Testis (tissue), 3 donors: ENCODE data around the gene DENND1C. TPM values are rescaled to one million over a fixed set of nuclear protein-coding genes. Genes with fewer than 3 reads are reported as not detected.
A peak's percentile ranks its signal among the peaks of the same experiment; 100 is the strongest.

Experiments
- DNase-seq: peaks from one replicate; pipeline ENCODE4 v3.0.0-alpha.2; 2019
- H3K27ac ChIP-seq, 2 donors: fragments of 200-600 bp; sonication (generic); one replicate each; pipeline ENCODE4 v1.5.1; 2019
- H3K27me3 ChIP-seq: fragments of 200-600 bp; sonication (generic); one replicate; pipeline ENCODE4 v1.5.1; 2019
- H3K36me3 ChIP-seq: fragments of 200-600 bp; sonication (generic); one replicate; pipeline ENCODE4 v1.5.1; 2017; ENCODE audit warnings: low read depth; ENCODE audit errors: missing control alignments
- H3K4me1 ChIP-seq: fragments of 200-600 bp; sonication (generic); one replicate; pipeline ENCODE4 v1.5.1; 2019
- H3K4me3 ChIP-seq, 2 donors: fragments of 200-600 bp; sonication (generic); one replicate each; pipeline ENCODE4 v1.5.1; 2017 to 2019
- H3K9me3 ChIP-seq: fragments of 200-600 bp; sonication (generic); one replicate; pipeline ENCODE4 v1.5.1; 2017
- CTCF ChIP-seq, 3 experiments: fragments of 450-650 bp in 2 of 3; fragments of 200-600 bp in 1 of 3; sonication (generic) in 1 of 3; IDR thresholded peaks; one replicate each; pipeline ENCODE4 v1.5.1; 2016 to 2019; ENCODE audit warnings: antibody characterized with exemption in 3 of 3, mild to moderate bottlenecking in 2 of 3, moderate library complexity in 1 of 3
- POLR2A ChIP-seq: fragments of 450-650 bp; IDR thresholded peaks from one replicate; pipeline ENCODE4 v1.6.1; 2017; ENCODE audit warnings: antibody characterized with exemption, mild to moderate bottlenecking, moderate library complexity
- WGBS, 2 donors: methylation state at CpG; one replicate each; pipeline ENCODE4 v1.1.5; 2018; 5-methylcytosine and 5-hydroxymethylcytosine counted together
- intact Hi-C: fragments of 100-400 bp; cut with DNase I; formaldehyde crosslinking; loops from one replicate; pipeline ENCODE4 v1.15.1; 2023; ENCODE audit warnings: low total_unique reads
- polyA plus RNA-seq: library from polyadenylated mRNA; stranded (reverse); fragments of 350-450 nt; fragmentation: Illumina TruSeq; extraction: RNeasy Lipid Tissue Mini Kit (QIAGEN cat#74804); gene quantifications from one replicate; pipeline ENCODE4 v1.2.3, GENCODE V29; 2014; ENCODE audit warnings: low read depth, low replicate concordance; ENCODE audit not compliant: insufficient read depth
- total RNA-seq, 2 donors: library from RNA; depleted of rRNA; stranded (reverse); fragments of >200 nt; gene quantifications; one replicate each; pipeline ENCODE4 v1.2.3, GENCODE V29; 2016

Gene DENND1C
- total and polyA plus RNA-seq, 3 donors from 2014 or later, result 1.9 to 3.2 (median 2.9) TPM

GRCh38 chr19:6519289-6519688 lies 37.7 kb upstream of the DENND1C start:
- H3K27me3 ChIP-seq, result no peaks in the 10 kb centered on the region
- intact Hi-C loops, result loop anchor here (5.0 kb wide), 1 partner anchor 113 kb away; no protein-coding TSS in a partner anchor
- no peaks in the 10 kb centered on the region for H3K9me3 ChIP-seq
- no peak overlapping the region for H3K27ac ChIP-seq
- 61 to 67% methylated on average over 2 of the region's 2 CpGs for WGBS, 2 donors
- no peaks in the 10 kb centered on the region for H3K4me1 ChIP-seq
- no peak overlapping the region for H3K4me3 ChIP-seq
- TF ChIP-seq POLR2A (no peak), CTCF (IDR thresholded peaks at IDR 0.05) (no peak)
- DNase-seq, result no peak
- H3K36me3 ChIP-seq, result no peaks in the 10 kb centered on the region

DNA sequence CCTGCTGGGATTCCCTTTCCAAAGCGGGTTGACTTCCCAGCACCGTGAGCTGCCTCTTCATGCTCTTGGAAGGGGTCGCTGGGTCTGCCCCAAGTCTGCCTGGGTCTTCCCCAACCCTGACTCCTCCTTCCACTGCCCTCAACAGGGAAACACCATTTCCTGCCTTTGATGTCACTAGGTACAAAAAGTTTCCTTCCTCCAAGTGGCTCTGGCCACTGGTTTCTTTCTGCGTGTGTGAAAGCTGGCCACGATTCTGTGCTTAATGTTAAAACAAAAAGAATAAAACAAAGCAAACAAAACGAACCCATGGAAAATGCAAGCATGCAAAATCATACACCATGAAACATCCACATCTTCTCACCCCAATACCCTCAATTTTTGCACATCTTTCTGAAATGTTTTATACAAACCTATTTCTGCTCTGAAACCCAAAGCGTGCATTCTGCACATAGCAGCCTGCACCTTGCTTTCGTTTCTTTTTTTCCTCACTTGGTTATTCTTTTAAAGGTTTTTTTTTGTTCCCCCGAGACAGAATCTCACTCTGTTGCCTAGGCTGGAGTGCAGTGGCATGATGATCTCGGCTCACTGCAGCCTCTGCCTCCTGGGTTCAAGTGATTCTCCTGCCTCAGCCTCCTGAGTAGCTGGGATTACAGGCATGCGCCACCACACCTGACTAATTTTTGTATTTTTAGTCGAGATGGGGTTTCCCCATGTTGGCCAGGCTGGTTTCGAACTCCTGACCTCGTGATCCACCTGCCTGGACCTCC lies 36.7 kb upstream of the DENND1C start:
- 62 to 63% methylated on average over 14 of the region's 14 CpGs for WGBS, 2 donors
- intact Hi-C loops, result loop anchor here (5.0 kb wide), 1 partner anchor 114 kb away; no protein-coding TSS in a partner anchor

DNA sequence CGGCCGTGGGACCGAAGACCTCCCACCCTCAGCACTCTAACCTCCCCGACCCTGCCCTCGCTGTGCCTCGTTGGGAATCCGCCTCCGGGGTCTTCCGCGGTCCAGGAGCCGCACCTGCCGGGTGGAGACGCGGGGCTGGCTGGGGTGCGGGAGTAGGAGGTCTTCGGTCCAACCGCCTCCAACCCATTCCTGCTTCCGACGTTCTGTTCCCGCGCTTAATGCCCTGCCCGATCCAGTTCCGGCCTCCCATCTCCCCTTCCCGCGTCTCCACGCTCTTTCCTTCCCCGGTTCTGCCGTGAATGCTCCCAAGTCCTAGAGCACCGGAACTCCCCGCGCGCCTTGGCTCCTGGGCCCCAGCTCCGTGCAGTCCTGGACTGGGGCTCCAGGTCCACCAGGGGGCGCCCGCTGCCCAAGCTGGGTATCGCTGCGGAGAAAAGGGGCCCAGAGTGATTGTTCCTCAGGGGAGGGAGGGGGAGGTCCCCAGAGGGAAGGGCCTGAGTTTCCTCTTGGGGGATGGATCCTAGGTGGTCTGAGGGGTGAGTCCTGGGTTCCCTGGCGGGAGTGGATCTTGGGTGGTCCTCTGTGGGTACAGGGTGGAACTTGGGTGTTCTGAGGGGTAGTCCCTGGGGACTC lies 35.2 kb upstream of the DENND1C start:
- no peaks in the 10 kb centered on the region for H3K4me1 ChIP-seq
- no peak for TF ChIP-seq POLR2A
- TF ChIP-seq CTCF (IDR thresholded peaks at IDR 0.05), result peak; percentile 78 to 89 (median 88)
- no peaks in the 10 kb centered on the region for H3K36me3 ChIP-seq
- intact Hi-C loops, result loop anchor here (5.0 kb wide), 1 partner anchor 116 kb away; no protein-coding TSS in a partner anchor
- H3K27me3 ChIP-seq, result no peaks in the 10 kb centered on the region
- peak overlapping the region; percentile 53 to 60 for H3K4me3 ChIP-seq
- no peaks in the 10 kb centered on the region for H3K9me3 ChIP-seq
- WGBS, 2 donors, result 0% methylated on average over 2 to 34 of the region's 38 CpGs
- peak overlapping the region in 1 of 2 donors; percentile 73 for H3K27ac ChIP-seq
- peak; percentile 91 for DNase-seq

More for the DNA sequence above, 36.7 kb upstream of the DENND1C start:
- H3K9me3 ChIP-seq, result no peaks in the 10 kb centered on the region
- H3K36me3 ChIP-seq, result no peaks in the 10 kb centered on the region
- no peak overlapping the region for H3K4me3 ChIP-seq
- no peak for DNase-seq
- H3K27ac ChIP-seq, result no peak overlapping the region
- H3K4me1 ChIP-seq, result no peaks in the 10 kb centered on the region
- no peak for TF ChIP-seq CTCF (IDR thresholded peaks at IDR 0.05)
- no peak for TF ChIP-seq POLR2A
- no peaks in the 10 kb centered on the region for H3K27me3 ChIP-seq

DNA sequence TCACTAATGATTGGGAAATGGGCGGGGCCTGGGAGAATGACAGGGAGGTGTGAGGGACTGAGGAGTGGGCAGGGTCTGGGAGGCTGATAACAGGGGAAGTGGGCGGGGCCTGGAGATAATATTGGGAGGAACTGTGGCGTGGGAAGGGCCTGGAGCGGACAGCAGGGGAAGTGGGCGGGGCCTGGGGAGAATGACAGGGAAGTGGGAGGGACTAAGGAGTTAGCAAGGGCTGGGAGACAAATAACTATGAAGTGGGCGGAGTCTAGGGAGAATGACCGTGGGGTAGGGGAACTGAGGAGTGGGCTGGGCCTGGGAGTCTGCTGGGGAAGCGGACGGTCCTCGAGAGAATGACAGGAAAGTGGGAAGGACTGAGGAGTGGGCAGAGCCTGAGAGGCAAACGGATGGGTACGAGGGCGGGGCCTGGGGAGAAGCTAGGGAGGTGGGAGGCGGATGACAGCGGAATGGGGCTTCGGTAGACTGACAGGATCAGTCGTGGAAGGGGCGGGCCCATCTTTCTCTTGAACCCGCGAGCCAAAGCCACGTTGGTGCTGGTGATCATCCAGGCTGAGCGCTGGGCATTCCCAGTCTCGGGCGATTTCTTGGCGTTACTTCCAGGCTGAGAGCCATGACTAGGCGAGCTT lies 34.6 kb upstream of the DENND1C start:
- no peaks in the 10 kb centered on the region for H3K27me3 ChIP-seq
- intact Hi-C loops, result loop anchor here (5.0 kb wide), 1 partner anchor 116 kb away; no protein-coding TSS in a partner anchor
- H3K4me3 ChIP-seq, result peak overlapping the region; percentile 53 to 60
- no peak for TF ChIP-seq POLR2A
- no peak for TF ChIP-seq CTCF (IDR thresholded peaks at IDR 0.05)
- H3K4me1 ChIP-seq, result no peaks in the 10 kb centered on the region
- no peaks in the 10 kb centered on the region for H3K36me3 ChIP-seq
- H3K9me3 ChIP-seq, result no peaks in the 10 kb centered on the region
- peak overlapping the region in 1 of 2 donors; percentile 73 for H3K27ac ChIP-seq
- WGBS, 2 donors, result 3% methylated on average over 17 to 25 of the region's 26 CpGs
- DNase-seq, result peak; percentile 98
